ENCODE data around the gene CIITA. TPM values are rescaled to one million over a fixed set of nuclear protein-coding genes. Genes with fewer than 3 reads are reported as not detected.

The CIITA gene
- total and polyA plus RNA-seq, 10 of the 15 experiments (the other 5 are each of a cell fraction or from before 2014, with no cell fraction given) = 11.5 to 145 (median 49.7) TPM

DNA sequence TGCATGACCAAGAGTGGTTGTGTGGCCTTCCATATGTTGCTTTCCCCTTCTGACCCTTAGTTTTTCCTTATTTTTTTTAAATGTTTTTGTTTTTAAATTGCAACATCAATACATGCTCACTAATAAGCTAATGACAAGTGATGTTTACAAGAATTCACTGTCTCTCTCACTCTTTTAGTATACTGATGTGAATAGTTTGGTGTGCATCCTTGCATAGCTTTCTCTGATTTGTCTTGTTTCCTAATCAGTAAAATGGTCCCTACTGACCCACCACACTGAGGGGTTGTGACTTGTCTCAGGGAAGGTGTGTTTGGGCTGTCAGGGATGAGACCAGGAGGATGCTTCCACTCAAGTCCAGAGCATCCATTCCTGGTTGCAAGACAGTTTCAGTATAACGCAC, 26.0 kb downstream of the CIITA start:
- Histone ChIP-seq H2AFZ (ENCODE audit: control insufficient read depth, low read depth, low read length) (no peak overlapping the region), H3K9me3 (replicated peaks; ENCODE audit: control insufficient read depth, insufficient read depth, low read length) (peaks cover 4% of the 10 kb centered on the region; the same call in 1 of the 3 replicates), H3K4me3 (no peak overlapping the region), H3K4me1 (ENCODE audit: control insufficient read depth, insufficient read depth, low read length) (peaks cover 2% of the 10 kb centered on the region), H3K4me2 (ENCODE audit: control insufficient read depth, insufficient read depth) (no peak overlapping the region), H3K79me2 (ENCODE audit: control insufficient read depth, insufficient read depth, low read length) (no peaks in the 10 kb centered on the region; the same call in none of the 2 replicates), H3K27me3 (replicated peaks in 1 of 2; ENCODE audit: control insufficient read depth in 2 of 2, insufficient read depth in 2 of 2, low read length in 1 of 2) (no peaks in the 10 kb centered on the region), H3K36me3 (ENCODE audit: control insufficient read depth in 2 of 2, insufficient read depth in 2 of 2, low read length in 1 of 2) (peaks cover 57 to 75% of the 10 kb centered on the region in 2 experiments), H3K9ac (ENCODE audit: control insufficient read depth, insufficient read depth, low read length) (no peak overlapping the region), H4K20me1 (ENCODE audit: control insufficient read depth, insufficient read depth) (no peaks in the 10 kb centered on the region), H3K27ac (ENCODE audit: control insufficient read depth, insufficient read depth) (no peak overlapping the region)
- FAIRE-seq (no peak), DNase-seq (ENCODE audit: low read depth, low spot score) (no peak), ATAC-seq (no peak)
- intact Hi-C loops (cut with micrococcal nuclease; ENCODE audit: unreplicated experiment) (no loop called here), in situ Hi-C loops (cut with MboI) (no loop called here)
- ChIA-PET CTCF (interaction anchor here (0.7 kb wide), 1 partner anchor 163 kb away, joined by 3 read pairs; no protein-coding TSS in a partner anchor), SMC1A (ENCODE audit: uncharacterized antibody, unreplicated experiment) (interaction anchor here (1.0 to 4.1 kb wide), 5 partner anchors 8 to 151 kb away, joined by 4 to 20 read pairs (median 6); partner anchors contain the start of gene CIITA), RAD21 (ENCODE audit: unreplicated experiment) (interaction anchor here (1.0 to 1.7 kb wide), 3 partner anchors 9 to 16 kb away, joined by 3 to 4 read pairs (median 3); no protein-coding TSS in a partner anchor), POLR2A (interaction anchor here (0.6 to 1.4 kb wide), 3 partner anchors 9 to 70 kb away, joined by 3 to 8 read pairs (median 3); no protein-coding TSS in a partner anchor)
- TF ChIP-seq ZNF207 (IDR thresholded peaks at IDR 0.05; ENCODE audit: borderline replicate concordance) (no peak), CREB1 (IDR thresholded peaks at IDR 0.05; ENCODE audit: low read depth) (no peak), LARP7 (IDR thresholded peaks at IDR 0.05) (no peak), MEF2B (IDR thresholded peaks at IDR 0.05; ENCODE audit: partially characterized antibody, poor library complexity, severe bottlenecking) (no peak), SPI1 (IDR thresholded peaks at IDR 0.05; ENCODE audit: borderline replicate concordance, insufficient read depth, low read depth, low read length) (no peak), SMC3 (IDR thresholded peaks at IDR 0.05; ENCODE audit: borderline replicate concordance, low read length) (no peak), HDAC6 (IDR thresholded peaks at IDR 0.05; ENCODE audit: unreplicated experiment) (no peak), POLR2A (IDR thresholded peaks at IDR 0.05; ENCODE audit: low read depth, low read length) (no peak), JUNB (IDR thresholded peaks at IDR 0.05) (no peak), GATAD2B (conservative IDR thresholded peaks at IDR 0.05; ENCODE audit: low read depth) (no peak), ZNF384 (IDR thresholded peaks at IDR 0.05; ENCODE audit: borderline replicate concordance, low read depth, low read length) (no peak), E2F4 (IDR thresholded peaks at IDR 0.05; ENCODE audit: low read depth, low read length) (no peak), IKZF1 (conservative IDR thresholded peaks at IDR 0.05) (no peak)
- TF ChIP-seq, protein P1, sequence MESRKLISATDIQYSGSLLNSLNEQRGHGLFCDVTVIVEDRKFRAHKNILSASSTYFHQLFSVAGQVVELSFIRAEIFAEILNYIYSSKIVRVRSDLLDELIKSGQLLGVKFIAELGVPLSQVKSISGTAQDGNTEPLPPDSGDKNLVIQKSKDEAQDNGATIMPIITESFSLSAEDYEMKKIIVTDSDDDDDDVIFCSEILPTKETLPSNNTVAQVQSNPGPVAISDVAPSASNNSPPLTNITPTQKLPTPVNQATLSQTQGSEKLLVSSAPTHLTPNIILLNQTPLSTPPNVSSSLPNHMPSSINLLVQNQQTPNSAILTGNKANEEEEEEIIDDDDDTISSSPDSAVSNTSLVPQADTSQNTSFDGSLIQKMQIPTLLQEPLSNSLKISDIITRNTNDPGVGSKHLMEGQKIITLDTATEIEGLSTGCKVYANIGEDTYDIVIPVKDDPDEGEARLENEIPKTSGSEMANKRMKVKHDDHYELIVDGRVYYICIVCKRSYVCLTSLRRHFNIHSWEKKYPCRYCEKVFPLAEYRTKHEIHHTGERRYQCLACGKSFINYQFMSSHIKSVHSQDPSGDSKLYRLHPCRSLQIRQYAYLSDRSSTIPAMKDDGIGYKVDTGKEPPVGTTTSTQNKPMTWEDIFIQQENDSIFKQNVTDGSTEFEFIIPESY (IDR thresholded peaks at IDR 0.05) = no peak
- TF ChIP-seq, protein P2, sequence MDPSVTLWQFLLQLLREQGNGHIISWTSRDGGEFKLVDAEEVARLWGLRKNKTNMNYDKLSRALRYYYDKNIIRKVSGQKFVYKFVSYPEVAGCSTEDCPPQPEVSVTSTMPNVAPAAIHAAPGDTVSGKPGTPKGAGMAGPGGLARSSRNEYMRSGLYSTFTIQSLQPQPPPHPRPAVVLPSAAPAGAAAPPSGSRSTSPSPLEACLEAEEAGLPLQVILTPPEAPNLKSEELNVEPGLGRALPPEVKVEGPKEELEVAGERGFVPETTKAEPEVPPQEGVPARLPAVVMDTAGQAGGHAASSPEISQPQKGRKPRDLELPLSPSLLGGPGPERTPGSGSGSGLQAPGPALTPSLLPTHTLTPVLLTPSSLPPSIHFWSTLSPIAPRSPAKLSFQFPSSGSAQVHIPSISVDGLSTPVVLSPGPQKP (IDR thresholded peaks at IDR 0.05; ENCODE audit: low read depth, low read length) = no peak
- TF ChIP-seq, protein P3, sequence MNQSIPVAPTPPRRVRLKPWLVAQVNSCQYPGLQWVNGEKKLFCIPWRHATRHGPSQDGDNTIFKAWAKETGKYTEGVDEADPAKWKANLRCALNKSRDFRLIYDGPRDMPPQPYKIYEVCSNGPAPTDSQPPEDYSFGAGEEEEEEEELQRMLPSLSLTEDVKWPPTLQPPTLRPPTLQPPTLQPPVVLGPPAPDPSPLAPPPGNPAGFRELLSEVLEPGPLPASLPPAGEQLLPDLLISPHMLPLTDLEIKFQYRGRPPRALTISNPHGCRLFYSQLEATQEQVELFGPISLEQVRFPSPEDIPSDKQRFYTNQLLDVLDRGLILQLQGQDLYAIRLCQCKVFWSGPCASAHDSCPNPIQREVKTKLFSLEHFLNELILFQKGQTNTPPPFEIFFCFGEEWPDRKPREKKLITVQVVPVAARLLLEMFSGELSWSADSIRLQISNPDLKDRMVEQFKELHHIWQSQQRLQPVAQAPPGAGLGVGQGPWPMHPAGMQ (IDR thresholded peaks at IDR 0.05; ENCODE audit: borderline replicate concordance) = no peak
- WGBS (ENCODE audit: insufficient coverage, insufficient replicate concordance, low lambda C conversion rate, missing lambda C conversion rate) = 82% methylated on average over 1 of the region's 1 CpG
- no TSS peak for BruUV-seq (replicated peaks)
